ENCODE data around the gene PTPRM.

PTPRM gene

GRCh38 chr18:7908681-7909299 lies 341.7 kb downstream of the PTPRM start:
- DNase-seq, result no peak

GRCh38 chr18:7914834-7915670 lies 347.9 kb downstream of the PTPRM start:
- no peak for DNase-seq

- no peak for DNase-seq
Measured at GRCh38 chr18:7918701-7919100, 351.6 kb downstream of the PTPRM start.

GRCh38 chr18:7919565-7919964 lies 352.4 kb downstream of the PTPRM start:
- DNase-seq, result no peak

GRCh38 chr18:7921938-7922587 lies 354.9 kb downstream of the PTPRM start:
- no peak for DNase-seq

- no peak for DNase-seq
Measured at GRCh38 chr18:7923105-7923504, 356.0 kb downstream of the PTPRM start.

GRCh38 chr18:7924616-7925015 lies 357.5 kb downstream of the PTPRM start:
- no peak for DNase-seq

- DNase-seq, result no peak
Measured at GRCh38 chr18:7926526-7926925, 359.4 kb downstream of the PTPRM start.

- no peak for DNase-seq
Measured at GRCh38 chr18:7927119-7927518, 360.0 kb downstream of the PTPRM start.

GRCh38 chr18:7931763-7932162 lies 364.6 kb downstream of the PTPRM start:
- DNase-seq, result no peak

- DNase-seq, result no peak
Measured at GRCh38 chr18:7937268-7937667, 370.2 kb downstream of the PTPRM start.

GRCh38 chr18:7939521-7939920 lies 372.4 kb downstream of the PTPRM start:
- DNase-seq, result no peak

GRCh38 chr18:7940379-7940778 lies 373.3 kb downstream of the PTPRM start:
- no peak for DNase-seq

GRCh38 chr18:7940971-7941370 lies 373.9 kb downstream of the PTPRM start:
- DNase-seq, result no peak

- DNase-seq, result no peak
Measured at GRCh38 chr18:7941533-7941932, 374.4 kb downstream of the PTPRM start.

GRCh38 chr18:7945882-7946281 lies 378.8 kb downstream of the PTPRM start:
- no peak for DNase-seq

GRCh38 chr18:7946734-7947377 lies 379.7 kb downstream of the PTPRM start:
- DNase-seq, result no peak

- DNase-seq, result no peak
Measured at GRCh38 chr18:7950380-7951136, 383.4 kb downstream of the PTPRM start.

GRCh38 chr18:7953095-7953958 lies 386.2 kb downstream of the PTPRM start:
- no peak for DNase-seq

- DNase-seq, result no peak
Measured at GRCh38 chr18:7954238-7954637, 387.1 kb downstream of the PTPRM start.

- DNase-seq, result no peak
Measured at GRCh38 chr18:7955175-7955574, 388.1 kb downstream of the PTPRM start.

- no peak for DNase-seq
Measured at GRCh38 chr18:7957297-7957696, 390.2 kb downstream of the PTPRM start.
